OCI-LY1 (cell line): ENCODE data around the gene ARL1.
"Not testable (repeated sequence)": the region's sequence is repeated elsewhere in the genome, so short reads cannot be mapped to it uniquely, and the experiment has no call there.

Source experiments
- H2AFZ ChIP-seq: fragments of 200-600 bp; sonication (generic), shearing (Covaris generic); 2 replicates; pipeline ENCODE4 v1.6.0; 2014; ENCODE audit warnings: antibody characterized with exemption, mild to moderate bottlenecking, low read length
- H3F3A ChIP-seq: fragments of 200-600 bp; sonication (generic), shearing (Covaris generic); 2 replicates; pipeline ENCODE4 v1.6.0; 2014; ENCODE audit warnings: mild to moderate bottlenecking, antibody characterized with exemption, low read length, moderate library complexity; ENCODE audit not compliant: insufficient read depth
- H3K27ac ChIP-seq: fragments of 200-600 bp; sonication (generic); 2 replicates; pipeline ENCODE4 v1.5.1; 2014; ENCODE audit warnings: low read length, mixed run types, mild to moderate bottlenecking, low read depth; ENCODE audit not compliant: poor library complexity, severe bottlenecking
- H3K27me3 ChIP-seq: fragments of 200-600 bp; sonication (generic); 2 replicates; pipeline ENCODE4 v1.6.0; 2014; ENCODE audit warnings: antibody characterized with exemption, mild to moderate bottlenecking, low read length, moderate library complexity; ENCODE audit not compliant: insufficient read depth
- H3K36me3 ChIP-seq: fragments of 200-600 bp; sonication (generic); 2 replicates; pipeline ENCODE4 v1.6.1; 2014; ENCODE audit warnings: mild to moderate bottlenecking, antibody characterized with exemption, low read length, moderate library complexity, mixed read lengths; ENCODE audit not compliant: insufficient read depth
- H3K4me1 ChIP-seq: fragments of 200-600 bp; sonication (generic); 2 replicates; pipeline ENCODE4 v1.5.1; 2014; ENCODE audit warnings: mild to moderate bottlenecking, low read length, moderate library complexity; ENCODE audit not compliant: insufficient read depth, severe bottlenecking
- H3K4me2 ChIP-seq: fragments of 200-600 bp; sonication (generic), shearing (Covaris generic); 2 replicates; pipeline ENCODE4 v1.6.1; 2014; ENCODE audit warnings: low read length
- H3K4me3 ChIP-seq: fragments of 200-600 bp; sonication (generic); 2 replicates; pipeline ENCODE4 v1.5.1; 2014; ENCODE audit warnings: low read length, low read depth, mild to moderate bottlenecking, mixed read lengths; ENCODE audit not compliant: poor library complexity, severe bottlenecking
- H3K79me2 ChIP-seq: fragments of 200-600 bp; shearing (Covaris generic); 2 replicates; pipeline ENCODE4 v1.6.1; 2016; ENCODE audit warnings: mixed run types, low read length, mixed read lengths; ENCODE audit not compliant: insufficient read depth
- H3K9ac ChIP-seq: fragments of 200-600 bp; sonication (generic), shearing (Covaris generic); 2 replicates; pipeline ENCODE4 v1.6.1; 2014; ENCODE audit warnings: mild to moderate bottlenecking, low read length, mixed read lengths
- H3K9me2 ChIP-seq: fragments of 200-600 bp; sonication (generic), shearing (Covaris generic); 2 replicates; pipeline ENCODE4 v1.6.1; 2014; ENCODE audit warnings: low read depth, mild to moderate bottlenecking, low read length, mixed read lengths
- H3K9me3 ChIP-seq: fragments of 200-600 bp; shearing (Covaris generic); 2 replicates; pipeline ENCODE4 v1.6.1; 2014; ENCODE audit warnings: low read length, mixed read lengths
- H4K20me1 ChIP-seq: fragments of 200-600 bp; sonication (generic), shearing (Covaris generic); 2 replicates; pipeline ENCODE4 v1.6.0; 2016; ENCODE audit warnings: mild to moderate bottlenecking, low read length; ENCODE audit not compliant: insufficient read depth
- CTCF ChIP-seq: fragments of 200-600 bp; sonication (generic), shearing (Covaris generic); IDR thresholded peaks from 2 replicates; pipeline ENCODE4 v1.5.1; 2017; ENCODE audit warnings: mild to moderate bottlenecking, antibody characterized with exemption, low read length, moderate library complexity, mixed read lengths
- EZH2 ChIP-seq: fragments of 200-600 bp; sonication (generic), shearing (Covaris generic); IDR thresholded peaks from 2 replicates; pipeline ENCODE4 v1.8.0; 2017; ENCODE audit warnings: borderline replicate concordance, mixed run types, mild to moderate bottlenecking, antibody characterized with exemption, low read length, moderate library complexity, mixed read lengths

Gene ARL1

GRCh38 chr12:101424620-101425019, 17.0 kb upstream of the ARL1 start:
- Histone ChIP-seq H3K4me3 (no peak overlapping the region), H3K27ac (no peak overlapping the region), H3K9ac (no peak overlapping the region), H3K9me3 (no peaks in the 10 kb centered on the region), H3K79me2 (no peaks in the 10 kb centered on the region), H3K4me2 (no peak overlapping the region), H3K27me3 (no peaks in the 10 kb centered on the region; the same call in 1 of the 2 replicates), H2AFZ (no peak overlapping the region), H3K9me2 (no peaks in the 10 kb centered on the region), H3F3A (no peaks in the 10 kb centered on the region), H4K20me1 (no peaks in the 10 kb centered on the region), H3K4me1 (no peaks in the 10 kb centered on the region), H3K36me3 (no peaks in the 10 kb centered on the region)
- no peak for TF ChIP-seq EZH2
- no peak for TF ChIP-seq CTCF

GRCh38 chr12:101422066-101422465, 14.5 kb upstream of the ARL1 start:
- H2AFZ ChIP-seq, H3F3A ChIP-seq, H3K9me2 ChIP-seq, H3K4me1 ChIP-seq, H3K4me3 ChIP-seq, H3K27ac ChIP-seq, H3K4me2 ChIP-seq, H3K36me3 ChIP-seq, H3K79me2 ChIP-seq, H3K9me3 ChIP-seq, H4K20me1 ChIP-seq, H3K9ac ChIP-seq, H3K27me3 ChIP-seq: not testable (repeated sequence)

- Histone ChIP-seq H3K4me1 (no peaks in the 10 kb centered on the region), H3K4me2 (no peak overlapping the region), H4K20me1 (no peaks in the 10 kb centered on the region), H3K9me3 (no peaks in the 10 kb centered on the region), H3K79me2 (no peaks in the 10 kb centered on the region), H3K9me2 (no peaks in the 10 kb centered on the region), H2AFZ (no peak overlapping the region), H3K36me3 (no peaks in the 10 kb centered on the region), H3F3A (no peaks in the 10 kb centered on the region), H3K27me3 (no peaks in the 10 kb centered on the region), H3K4me3 (no peak overlapping the region), H3K9ac (no peak overlapping the region), H3K27ac (no peak overlapping the region)
- TF ChIP-seq EZH2 (no peak), CTCF (no peak)
Observed at GRCh38 chr12:101415228-101415627, 7.7 kb upstream of the ARL1 start.

GRCh38 chr12:101414533-101415119, 7.1 kb upstream of the ARL1 start:
- no peaks in the 10 kb centered on the region for H3K36me3 ChIP-seq
- H3K9ac ChIP-seq: no peak overlapping the region
- no peak overlapping the region for H3K27ac ChIP-seq
- H3F3A ChIP-seq: no peaks in the 10 kb centered on the region
- TF ChIP-seq CTCF (peak; percentile 70), EZH2 (no peak)
- no peaks in the 10 kb centered on the region for H3K79me2 ChIP-seq
- H3K9me3 ChIP-seq: no peaks in the 10 kb centered on the region
- no peaks in the 10 kb centered on the region for H3K9me2 ChIP-seq
- H3K4me3 ChIP-seq: no peak overlapping the region
- no peaks in the 10 kb centered on the region for H4K20me1 ChIP-seq
- H3K4me1 ChIP-seq: no peaks in the 10 kb centered on the region
- H3K4me2 ChIP-seq: no peak overlapping the region
- no peaks in the 10 kb centered on the region for H3K27me3 ChIP-seq
- no peak overlapping the region for H2AFZ ChIP-seq

GRCh38 chr12:101410169-101410568, 2.6 kb upstream of the ARL1 start:
- not testable (repeated sequence) for H3K9me3 ChIP-seq, H3K27ac ChIP-seq, H3F3A ChIP-seq, H3K27me3 ChIP-seq, H3K4me3 ChIP-seq, H2AFZ ChIP-seq, H4K20me1 ChIP-seq, H3K4me2 ChIP-seq, H3K36me3 ChIP-seq, H3K9me2 ChIP-seq, H3K9ac ChIP-seq
- peaks cover 23% of the 10 kb centered on the region for H3K4me1 ChIP-seq
- peaks cover 19% of the 10 kb centered on the region for H3K79me2 ChIP-seq
